Motor neuron (in vitro differentiated cells): ENCODE results near the gene PDE4D. TPM values are rescaled to one million over a fixed set of nuclear protein-coding genes. Genes with fewer than 3 reads are reported as not detected.
A peak's percentile ranks its signal among the peaks of the same experiment; 100 is the strongest.

ENCODE experiments used
- ATAC-seq, 8 experiments: fragments of 200-7000 bp; cut with Tn5 transposase; replicated peaks in 6 of 8; 2 replicates each; pipeline ENCODE4 v1.8.0; 2021; ENCODE audit warnings: mild to moderate bottlenecking in 8 of 8, moderate library complexity in 8 of 8
- H3K27ac ChIP-seq, 2 donors: fragments of 250-450 bp; sonication (Bioruptor Pico); 2 replicates each; pipeline ENCODE4 v1.9.0; 2021; ENCODE audit warnings: antibody characterized with exemption in 2 of 2, mild to moderate bottlenecking in 2 of 2, moderate library complexity in 1 of 2
- H3K4me1 ChIP-seq, 2 donors: fragments of 250-450 bp; sonication (Bioruptor Pico); replicated peaks in 1 of 2; 2 replicates each; pipeline ENCODE4 v1.6.1; 2021; ENCODE audit warnings: antibody characterized with exemption in 2 of 2, mild to moderate bottlenecking in 2 of 2, moderate library complexity in 1 of 2
- H3K4me3 ChIP-seq, 5 donors: fragments of 250-450 bp; sonication (Bioruptor Pico); 2 replicates each; pipeline ENCODE4 v1.9.0; 2021; ENCODE audit warnings: antibody characterized with exemption in 5 of 5, mild to moderate bottlenecking in 5 of 5, moderate library complexity in 4 of 5
- WGBS, 10 experiments: fragments of 450-650 bp; shearing (Covaris generic); methylation state at CpG; one replicate each; pipeline ENCODE4 v1.0.0; 2022; 5-methylcytosine and 5-hydroxymethylcytosine counted together
- in situ Hi-C, 9 experiments: fragments of 400-800 bp; cut with MboI; loops; one replicate each; pipeline ENCODE4 v1.15.0; 2021; ENCODE audit warnings: low sequenced_read_pairs in 9 of 9, low pct_unique_long_range_greater_than_20kb in 2 of 9; ENCODE audit not compliant: unreplicated experiment in 9 of 9
- total RNA-seq, 8 experiments: library from RNA; unstranded; fragments of 300-600 nt; gene quantifications; 2 replicates each; pipeline versions ENCODE4 v1.2.3 to v1.2.4, GENCODE V29; 2022

The PDE4D gene
- total RNA-seq, 8 experiments from 2014 or later: 10.1 to 57.2 (median 23.7) TPM

GRCh38 chr5:59241552-59241951 is 652.0 kb downstream of the PDE4D start:
- no peak overlapping the region for H3K4me3 ChIP-seq
- 29 to 100% (median 92%) methylated on average over 1 of the region's 1 CpG; no CpG with 5 or more reads in 5 of the 10 experiments for WGBS, 10 experiments
- no peak overlapping the region for H3K27ac ChIP-seq
- H3K4me1 ChIP-seq: peaks cover 0 to 5% of the 10 kb centered on the region in 2 donors
- no peak for ATAC-seq
- in situ Hi-C loops: no loop called here

- no peak for ATAC-seq
- 67 to 100% methylated on average over 1 of the region's 1 CpG; no CpG with 5 or more reads in 8 of the 10 experiments for WGBS, 10 experiments
- peaks cover 0 to 2% of the 10 kb centered on the region in 2 donors for H3K4me1 ChIP-seq
- no peak overlapping the region for H3K4me3 ChIP-seq
- no peak overlapping the region for H3K27ac ChIP-seq
- in situ Hi-C loops: no loop called here
These were observed 652.4 kb downstream of the PDE4D start for GRCh38 chr5:59241119-59241518.

DNA sequence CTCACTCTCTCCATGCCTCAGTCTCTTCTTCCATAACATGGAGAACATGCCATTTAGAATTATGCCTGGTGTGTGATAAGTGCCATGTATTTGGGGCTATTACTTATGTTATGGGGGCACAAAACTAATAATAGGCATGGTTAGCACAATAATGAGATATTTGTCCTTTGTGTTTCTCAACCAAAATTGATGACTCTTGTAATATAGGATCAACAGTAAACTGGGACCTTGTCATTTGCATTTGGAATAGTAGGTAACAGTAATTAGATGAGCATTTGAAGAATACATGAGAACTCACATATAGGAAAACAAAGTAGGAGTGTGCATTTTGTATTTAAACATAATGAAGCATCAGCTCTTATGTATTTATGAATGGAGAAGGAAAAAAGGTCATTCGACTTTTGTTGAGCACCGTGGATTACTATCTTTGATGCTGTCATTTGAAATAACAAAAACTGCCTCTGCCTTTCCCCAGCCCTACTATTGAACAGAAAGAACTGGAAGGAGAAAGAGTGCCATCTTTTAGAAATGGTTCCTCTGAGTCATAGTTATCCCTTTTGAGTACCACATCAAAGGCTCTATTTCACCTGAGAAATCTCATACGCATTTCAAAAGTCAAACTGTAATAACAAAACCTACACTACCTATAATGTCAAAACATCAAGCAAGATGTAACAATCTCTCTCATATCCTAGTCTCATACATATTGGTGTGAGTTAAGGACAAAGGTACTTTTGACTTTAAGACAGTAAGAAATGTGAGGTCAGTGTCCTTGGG is 655.2 kb downstream of the PDE4D start:
- H3K27ac ChIP-seq: no peak overlapping the region
- ATAC-seq: no peak
- no peaks in the 10 kb centered on the region for H3K4me1 ChIP-seq
- H3K4me3 ChIP-seq: no peak overlapping the region
- 60 to 100% (median 93%) methylated on average over 1 to 3 of the region's 3 CpGs; no CpG with 5 or more reads in 1 of the 10 experiments for WGBS, 10 experiments
- in situ Hi-C loops: no loop called here

GRCh38 chr5:59236986-59237385 is 656.5 kb downstream of the PDE4D start:
- Histone ChIP-seq H3K4me1 (no peaks in the 10 kb centered on the region), H3K27ac (no peak overlapping the region), H3K4me3 (no peak overlapping the region)
- in situ Hi-C loops: no loop called here
- no peak for ATAC-seq

DNA sequence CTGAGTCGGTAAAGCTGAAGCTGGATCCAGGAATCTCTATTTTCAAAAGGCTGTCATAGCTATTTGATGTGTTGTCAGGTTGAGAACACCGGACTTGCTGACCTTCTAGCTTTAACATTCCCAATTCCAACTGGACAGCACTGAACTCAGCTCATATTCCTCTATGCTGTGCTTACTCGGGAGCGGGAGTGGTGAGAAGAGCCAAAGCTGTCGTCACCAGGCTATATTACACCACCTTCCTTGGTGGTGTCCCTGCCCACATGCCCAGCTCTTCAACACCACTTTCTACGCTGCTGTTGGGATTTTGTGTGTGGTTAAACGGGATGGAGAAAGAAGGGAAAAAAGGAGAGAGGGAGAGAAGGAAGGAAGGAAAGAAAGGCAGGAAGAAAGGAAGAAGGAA is 657.1 kb downstream of the PDE4D start:
- WGBS, 10 experiments: 39 to 100% (median 87%) methylated on average over 2 to 7 of the region's 7 CpGs
- Histone ChIP-seq H3K27ac (no peak overlapping the region), H3K4me3 (no peak overlapping the region), H3K4me1 (no peaks in the 10 kb centered on the region)
- in situ Hi-C loops: no loop called here
- ATAC-seq: peak in 1 of 8 experiments; percentile 35

DNA sequence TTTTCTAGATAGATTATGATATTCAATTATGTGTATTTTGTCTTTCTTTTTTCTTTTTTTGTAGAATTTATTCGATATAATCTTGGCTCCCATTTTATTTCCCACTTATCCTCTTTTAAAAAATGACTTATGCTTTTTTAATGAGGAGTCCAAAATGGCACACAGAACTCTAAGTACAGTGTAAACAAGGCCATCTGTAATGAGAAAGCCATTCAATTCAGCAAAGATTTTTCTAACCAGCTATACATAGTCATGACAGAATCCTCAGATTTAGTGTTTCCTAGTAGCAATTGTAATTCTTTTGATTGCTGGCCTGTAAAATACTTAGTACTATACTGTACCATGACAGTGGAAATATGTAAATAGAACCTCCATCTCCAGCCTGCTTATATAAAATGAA is 659.3 kb downstream of the PDE4D start:
- H3K27ac ChIP-seq: no peak overlapping the region
- H3K4me3 ChIP-seq: no peak overlapping the region
- WGBS, 10 experiments: 0 to 93% (median 43%) methylated on average over 1 of the region's 1 CpG; no CpG with 5 or more reads in 1 of the 10 experiments
- ATAC-seq: peak in 1 of 8 experiments; percentile 52
- no peaks in the 10 kb centered on the region for H3K4me1 ChIP-seq
- in situ Hi-C loops: no loop called here

- in situ Hi-C loops: no loop called here
- Histone ChIP-seq H3K27ac (no peak overlapping the region), H3K4me1 (no peaks in the 10 kb centered on the region), H3K4me3 (no peak overlapping the region)
- 36 to 100% (median 72%) methylated on average over 1 to 7 of the region's 7 CpGs for WGBS, 10 experiments
- ATAC-seq: no peak
These were observed 662.1 kb downstream of the PDE4D start for GRCh38 chr5:59231221-59231931.

DNA sequence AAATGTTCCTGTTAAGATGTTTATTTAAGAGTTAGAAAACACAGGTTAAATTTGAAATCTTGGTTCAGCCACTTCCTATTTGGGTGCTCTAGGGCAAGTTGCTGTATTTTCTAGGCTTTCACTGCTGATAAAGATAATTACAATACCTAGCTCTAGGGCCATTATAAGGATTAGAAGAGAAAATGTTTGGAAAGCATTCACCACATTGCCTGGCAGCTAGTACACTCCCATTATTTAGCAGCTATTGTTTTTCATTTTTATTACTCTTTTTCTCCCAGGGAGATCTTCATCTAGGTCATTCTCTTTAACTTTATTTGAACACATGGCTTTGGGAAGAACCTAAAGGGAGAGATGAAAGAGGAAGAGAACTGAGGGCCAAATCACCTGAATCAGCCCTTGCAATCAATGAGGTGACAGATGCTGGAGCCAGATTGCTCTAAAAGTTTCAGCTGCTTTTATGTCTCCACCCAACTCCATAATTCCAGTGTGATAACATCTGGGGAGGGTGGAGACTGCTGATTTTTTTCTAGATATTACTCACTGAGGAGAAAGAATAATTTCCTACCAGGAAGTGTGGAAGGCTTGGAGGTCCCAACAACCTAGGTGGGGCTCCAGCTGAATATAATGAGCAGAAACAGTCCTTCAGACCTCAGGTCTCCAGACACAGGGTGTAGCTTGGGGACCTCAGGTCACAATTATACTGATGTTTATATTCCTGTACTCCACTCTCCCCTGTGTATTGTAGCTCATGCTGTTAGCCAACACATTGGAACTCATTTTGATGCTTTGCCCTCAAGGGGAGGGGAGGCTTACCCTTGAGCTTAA is 670.6 kb downstream of the PDE4D start:
- in situ Hi-C loops: loop anchor here in 2 of 9 experiments (25.0 kb wide), 2 partner anchors 114 to 439 kb away; no protein-coding TSS in a partner anchor
- Histone ChIP-seq H3K27ac (no peak overlapping the region), H3K4me1 (no peaks in the 10 kb centered on the region), H3K4me3 (no peak overlapping the region)
- peak in 3 of 8 experiments; percentile 85 to 92 (median 90) for ATAC-seq

DNA sequence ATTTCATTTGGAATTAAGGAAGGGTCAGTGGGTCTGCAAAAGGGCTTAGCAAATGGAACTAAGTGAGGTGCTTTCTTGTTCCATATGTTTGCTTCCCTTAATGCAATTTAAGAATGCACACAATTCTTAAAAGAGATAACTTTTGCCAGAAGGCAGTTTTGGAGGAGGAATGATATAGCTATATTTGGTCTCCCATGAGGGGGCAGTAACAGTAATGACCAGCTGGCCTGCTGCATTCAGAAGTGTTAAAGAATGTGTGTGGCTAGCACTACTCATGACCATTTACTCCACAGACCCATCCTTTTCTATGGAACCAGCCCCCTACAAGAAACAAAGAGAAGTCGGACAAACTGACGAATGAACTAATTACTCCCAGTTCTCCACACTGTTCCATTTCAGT is 671.8 kb downstream of the PDE4D start:
- H3K4me1 ChIP-seq: no peaks in the 10 kb centered on the region
- no peak overlapping the region for H3K27ac ChIP-seq
- 80 to 100% (median 100%) methylated on average over 1 to 2 of the region's 2 CpGs; no CpG with 5 or more reads in 2 of the 10 experiments for WGBS, 10 experiments
- H3K4me3 ChIP-seq: no peak overlapping the region
- in situ Hi-C loops: loop anchor here in 2 of 9 experiments (25.0 kb wide), 2 partner anchors 116 to 441 kb away; no protein-coding TSS in a partner anchor
- no peak for ATAC-seq

GRCh38 chr5:59218424-59219045 is 675.0 kb downstream of the PDE4D start:
- Histone ChIP-seq H3K4me3 (no peak overlapping the region), H3K27ac (no peak overlapping the region), H3K4me1 (no peaks in the 10 kb centered on the region)
- in situ Hi-C loops: loop anchor here in 2 of 9 experiments (25.0 kb wide), 2 partner anchors 119 to 444 kb away; no protein-coding TSS in a partner anchor
- 100% methylated on average over 1 of the region's 2 CpGs; no CpG with 5 or more reads in 9 of the 10 experiments for WGBS, 10 experiments
- ATAC-seq: no peak

GRCh38 chr5:59216841-59217240 is 676.7 kb downstream of the PDE4D start:
- no peak for ATAC-seq
- Histone ChIP-seq H3K27ac (no peak overlapping the region), H3K4me1 (no peaks in the 10 kb centered on the region), H3K4me3 (no peak overlapping the region)
- WGBS, 10 experiments: 60 to 100% (median 81%) methylated on average over 1 to 4 of the region's 4 CpGs; no CpG with 5 or more reads in 1 of the 10 experiments
- in situ Hi-C loops: loop anchor here in 2 of 9 experiments (25.0 kb wide), 2 partner anchors 120 to 445 kb away; no protein-coding TSS in a partner anchor

GRCh38 chr5:59212596-59212995 is 680.9 kb downstream of the PDE4D start:
- Histone ChIP-seq H3K27ac (no peak overlapping the region), H3K4me1 (no peaks in the 10 kb centered on the region), H3K4me3 (no peak overlapping the region)
- ATAC-seq: no peak
- WGBS, 10 experiments: 57 to 100% (median 88%) methylated on average over 1 of the region's 1 CpG; no CpG with 5 or more reads in 1 of the 10 experiments
- in situ Hi-C loops: loop anchor here in 2 of 9 experiments (25.0 kb wide), 2 partner anchors 125 to 450 kb away; no protein-coding TSS in a partner anchor
